Stomach (tissue), 4 donors: Measurements from ENCODE around the gene MAT2A.

ENCODE experiments used
- EP300 ChIP-seq: sonication (generic); formaldehyde crosslinking; IDR thresholded peaks from one replicate; pipeline ENCODE4 v1.6.1; 2017; ENCODE audit warnings: antibody characterized with exemption
- POLR2A ChIP-seq, 4 donors: fragments of 450-650 bp; IDR thresholded peaks; one replicate each; pipeline ENCODE4 v1.6.1; 2016; ENCODE audit warnings: antibody characterized with exemption in 4 of 4, control low read depth in 2 of 4, mild to moderate bottlenecking in 1 of 4, moderate library complexity in 1 of 4
- TF ChIP-seq, protein P1 (sequence below), 7 experiments: fragments of 450-650 bp in 4 of 7; fragments of 200-600 bp in 3 of 7; sonication (generic) in 3 of 7; IDR thresholded peaks; one replicate each; pipeline ENCODE4 v1.5.1; 2016 to 2019; ENCODE audit warnings: antibody characterized with exemption in 7 of 7, control low read depth in 2 of 7, mild to moderate bottlenecking in 1 of 7

DNA sequence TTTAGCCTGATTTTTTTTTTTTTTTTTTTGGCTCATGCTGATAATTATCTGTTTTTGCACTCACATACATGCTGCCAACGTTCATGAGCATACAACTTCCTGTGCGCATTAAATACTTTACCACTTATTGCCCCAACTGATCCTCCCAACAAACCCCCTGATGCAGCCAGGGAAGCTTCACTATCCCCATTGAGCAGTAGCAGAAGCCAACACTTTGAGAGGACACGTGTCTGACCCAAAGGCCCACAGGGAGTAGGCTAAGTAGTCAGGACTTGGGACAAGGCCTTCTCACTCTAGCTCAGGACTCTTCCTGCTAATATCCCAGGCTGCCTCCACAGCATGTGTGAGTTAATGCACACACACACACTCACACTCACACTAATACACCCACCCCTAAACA is 36.2 kb upstream of the MAT2A start:
- no peak for TF ChIP-seq POLR2A (IDR thresholded peaks at IDR 0.05)
- TF ChIP-seq, protein P1, sequence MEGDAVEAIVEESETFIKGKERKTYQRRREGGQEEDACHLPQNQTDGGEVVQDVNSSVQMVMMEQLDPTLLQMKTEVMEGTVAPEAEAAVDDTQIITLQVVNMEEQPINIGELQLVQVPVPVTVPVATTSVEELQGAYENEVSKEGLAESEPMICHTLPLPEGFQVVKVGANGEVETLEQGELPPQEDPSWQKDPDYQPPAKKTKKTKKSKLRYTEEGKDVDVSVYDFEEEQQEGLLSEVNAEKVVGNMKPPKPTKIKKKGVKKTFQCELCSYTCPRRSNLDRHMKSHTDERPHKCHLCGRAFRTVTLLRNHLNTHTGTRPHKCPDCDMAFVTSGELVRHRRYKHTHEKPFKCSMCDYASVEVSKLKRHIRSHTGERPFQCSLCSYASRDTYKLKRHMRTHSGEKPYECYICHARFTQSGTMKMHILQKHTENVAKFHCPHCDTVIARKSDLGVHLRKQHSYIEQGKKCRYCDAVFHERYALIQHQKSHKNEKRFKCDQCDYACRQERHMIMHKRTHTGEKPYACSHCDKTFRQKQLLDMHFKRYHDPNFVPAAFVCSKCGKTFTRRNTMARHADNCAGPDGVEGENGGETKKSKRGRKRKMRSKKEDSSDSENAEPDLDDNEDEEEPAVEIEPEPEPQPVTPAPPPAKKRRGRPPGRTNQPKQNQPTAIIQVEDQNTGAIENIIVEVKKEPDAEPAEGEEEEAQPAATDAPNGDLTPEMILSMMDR (IDR thresholded peaks at IDR 0.05): no peak
- TF ChIP-seq EP300: no peak
